Measurements from ENCODE around the gene RHO.

GRCh38 chr3:129563332-129563731, 34.9 kb downstream of the RHO start:
- TF ChIP-seq CTCF (IDR thresholded peaks at IDR 0.05) (no peak), POLR2A (IDR thresholded peaks at IDR 0.05) (no peak)

All from prostate gland (tissue), 2 donors.